AG09319 (cell line): Measurements from ENCODE around the gene TDRD1.

Source experiments
- DNase-seq: peaks from one replicate; pipeline ENCODE4 v3.0.0-alpha.2; 2010; ENCODE audit warnings: low read depth; ENCODE audit errors: extremely low read depth
- TF ChIP-seq, protein P1 (sequence below): IDR thresholded peaks from 2 replicates; pipeline ENCODE4 v1.5.1; 2011; ENCODE audit warnings: low read depth, mild to moderate bottlenecking, inconsistent platforms, low read length, moderate library complexity

Gene TDRD1

DNA sequence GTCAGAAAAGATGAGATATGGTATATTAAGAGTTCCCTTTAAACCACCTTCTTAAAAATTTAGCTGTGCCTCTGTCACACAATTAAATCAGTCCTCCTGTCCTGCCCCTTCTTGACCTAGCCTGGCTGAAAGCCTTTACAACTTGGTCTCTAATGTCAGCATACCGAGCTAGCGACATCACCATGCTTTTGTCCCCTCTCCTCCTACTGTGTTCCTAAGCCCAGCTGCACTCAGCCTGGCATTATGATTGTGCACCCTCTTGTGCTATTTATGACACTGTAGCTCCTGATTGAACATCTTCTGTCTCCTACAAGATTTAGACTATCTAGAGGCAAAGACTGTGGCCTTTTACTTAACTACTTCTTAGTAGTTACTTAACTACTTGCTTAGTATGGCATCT, 29.2 kb downstream of the TDRD1 start:
- no peak for DNase-seq
- TF ChIP-seq, protein P1, sequence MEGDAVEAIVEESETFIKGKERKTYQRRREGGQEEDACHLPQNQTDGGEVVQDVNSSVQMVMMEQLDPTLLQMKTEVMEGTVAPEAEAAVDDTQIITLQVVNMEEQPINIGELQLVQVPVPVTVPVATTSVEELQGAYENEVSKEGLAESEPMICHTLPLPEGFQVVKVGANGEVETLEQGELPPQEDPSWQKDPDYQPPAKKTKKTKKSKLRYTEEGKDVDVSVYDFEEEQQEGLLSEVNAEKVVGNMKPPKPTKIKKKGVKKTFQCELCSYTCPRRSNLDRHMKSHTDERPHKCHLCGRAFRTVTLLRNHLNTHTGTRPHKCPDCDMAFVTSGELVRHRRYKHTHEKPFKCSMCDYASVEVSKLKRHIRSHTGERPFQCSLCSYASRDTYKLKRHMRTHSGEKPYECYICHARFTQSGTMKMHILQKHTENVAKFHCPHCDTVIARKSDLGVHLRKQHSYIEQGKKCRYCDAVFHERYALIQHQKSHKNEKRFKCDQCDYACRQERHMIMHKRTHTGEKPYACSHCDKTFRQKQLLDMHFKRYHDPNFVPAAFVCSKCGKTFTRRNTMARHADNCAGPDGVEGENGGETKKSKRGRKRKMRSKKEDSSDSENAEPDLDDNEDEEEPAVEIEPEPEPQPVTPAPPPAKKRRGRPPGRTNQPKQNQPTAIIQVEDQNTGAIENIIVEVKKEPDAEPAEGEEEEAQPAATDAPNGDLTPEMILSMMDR = no peak

DNA sequence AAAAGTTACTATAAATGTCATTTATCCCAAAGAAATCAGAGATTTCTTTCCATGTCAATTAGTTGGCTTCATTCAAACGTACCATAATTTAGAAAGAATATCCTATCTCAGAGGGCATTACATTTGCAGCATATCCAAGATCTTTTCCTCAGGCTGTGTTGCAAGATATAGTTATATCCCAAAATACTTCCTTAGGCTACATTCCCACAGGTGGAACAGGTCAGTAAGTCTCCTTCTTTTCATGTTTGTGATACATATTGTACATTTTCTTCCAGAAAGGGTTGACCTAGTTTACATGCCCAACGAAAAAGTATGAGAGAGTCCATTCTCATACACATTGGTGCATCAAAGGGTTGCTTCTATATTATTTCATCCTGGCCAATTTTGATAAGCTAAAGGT, 33.0 kb downstream of the TDRD1 start:
- TF ChIP-seq, protein P1 = no peak
- DNase-seq = no peak

DNA sequence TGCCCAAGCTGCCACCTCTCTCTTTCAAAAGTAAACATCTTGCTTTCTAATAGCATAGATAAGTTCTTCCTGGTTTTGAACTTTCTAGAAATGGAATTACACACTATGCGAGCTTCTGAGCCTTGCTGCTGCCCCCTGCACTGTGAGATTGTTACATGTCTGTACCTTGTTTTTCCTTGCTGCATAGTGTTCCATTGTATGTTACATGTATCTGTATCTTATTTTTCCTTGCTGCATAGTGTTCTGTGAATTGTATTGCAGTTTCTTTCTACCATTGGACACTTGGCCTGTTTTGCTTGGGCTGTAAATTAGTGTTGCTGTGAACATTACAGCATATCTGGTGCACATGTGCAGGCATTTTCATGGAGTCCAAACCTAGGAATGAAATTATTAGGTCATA, 35.9 kb downstream of the TDRD1 start:
- TF ChIP-seq, protein P1 = no peak

DNA sequence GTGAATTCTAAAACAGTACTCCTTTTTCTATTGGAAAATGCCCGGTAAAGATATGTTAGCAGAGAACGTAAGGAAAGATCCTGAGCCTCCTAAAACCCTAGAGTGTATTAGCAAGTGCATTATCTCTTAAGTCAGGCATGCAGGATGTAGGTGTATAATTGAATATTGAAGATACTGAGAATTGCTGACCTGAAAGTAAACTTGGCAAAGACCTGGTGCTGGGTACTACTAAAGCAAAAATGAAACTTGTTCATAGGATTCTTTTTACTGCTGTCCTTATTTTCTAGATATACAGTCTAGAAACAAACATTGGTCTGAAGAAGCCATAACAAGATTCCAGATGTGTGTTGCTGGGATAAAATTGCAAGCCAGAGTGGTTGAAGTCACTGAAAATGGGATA, 41.1 kb downstream of the TDRD1 start:
- TF ChIP-seq, protein P1 = no peak
- no peak for DNase-seq

More for the DNA sequence above, 35.9 kb downstream of the TDRD1 start:
- no peak for DNase-seq

DNA sequence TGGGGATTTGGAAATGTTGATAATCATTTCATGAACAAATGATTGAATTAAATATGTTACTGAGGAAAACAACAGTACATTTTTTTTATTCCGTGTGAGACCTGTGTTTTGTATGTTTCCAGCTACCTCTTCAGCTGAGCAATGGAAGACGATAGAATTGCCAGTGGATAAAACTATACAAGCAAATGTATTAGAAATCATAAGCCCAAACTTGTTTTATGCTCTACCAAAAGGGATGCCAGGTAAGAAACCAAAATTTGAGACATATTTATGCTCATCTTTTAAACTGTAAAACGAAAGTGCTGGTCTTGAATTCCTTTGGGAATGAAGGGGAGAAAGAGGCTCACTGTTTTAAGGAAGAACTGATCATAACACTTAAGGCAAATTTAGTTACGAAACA, 42.1 kb downstream of the TDRD1 start:
- DNase-seq = no peak
- TF ChIP-seq, protein P1 = no peak

DNA sequence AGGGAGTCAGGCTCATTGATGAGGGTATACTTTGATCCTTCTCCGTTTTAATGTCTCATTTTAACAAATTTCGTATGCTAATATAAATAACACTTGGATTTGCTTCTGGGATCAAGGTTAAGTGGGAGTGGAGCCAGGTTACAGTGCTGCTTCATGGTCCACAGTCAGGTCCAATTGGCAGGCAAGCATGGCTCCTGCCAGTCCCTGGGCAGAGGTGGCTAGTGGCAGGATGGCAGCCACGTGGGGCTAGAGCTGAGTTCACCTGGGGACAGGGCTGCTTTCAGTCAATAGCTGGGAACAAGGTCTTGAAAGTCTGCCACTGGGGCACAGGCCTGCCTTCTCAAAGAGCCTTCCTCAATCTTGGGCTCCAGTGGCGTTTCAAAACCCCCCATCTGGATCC, 43.9 kb downstream of the TDRD1 start:
- TF ChIP-seq, protein P1 = no peak
- DNase-seq = no peak

DNA sequence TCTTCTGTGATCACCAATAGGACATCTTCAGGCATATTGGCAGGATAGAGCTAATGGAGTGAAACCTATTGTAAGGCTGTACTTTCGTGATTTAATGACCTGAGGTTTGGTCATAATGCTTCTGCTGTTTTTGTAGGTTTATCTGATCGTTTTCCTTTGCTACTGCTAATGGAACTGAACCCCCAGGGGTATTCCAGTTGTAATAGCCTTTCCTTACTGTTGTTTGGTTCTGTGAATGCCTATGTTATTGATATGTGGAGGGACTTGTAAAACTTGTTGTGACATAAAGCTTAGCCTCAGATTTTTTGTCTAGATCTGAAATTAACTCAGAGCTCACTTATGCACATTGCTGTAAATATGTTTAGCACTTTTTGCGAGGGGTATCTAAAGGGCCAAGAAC, 49.0 kb downstream of the TDRD1 start:
- TF ChIP-seq, protein P1 = no peak
- no peak for DNase-seq
